Measurements from ENCODE around the gene LONRF3.
"Not testable (repeated sequence)": the region's sequence is repeated elsewhere in the genome, so short reads cannot be mapped to it uniquely, and the experiment has no call there.

LONRF3 gene

DNA sequence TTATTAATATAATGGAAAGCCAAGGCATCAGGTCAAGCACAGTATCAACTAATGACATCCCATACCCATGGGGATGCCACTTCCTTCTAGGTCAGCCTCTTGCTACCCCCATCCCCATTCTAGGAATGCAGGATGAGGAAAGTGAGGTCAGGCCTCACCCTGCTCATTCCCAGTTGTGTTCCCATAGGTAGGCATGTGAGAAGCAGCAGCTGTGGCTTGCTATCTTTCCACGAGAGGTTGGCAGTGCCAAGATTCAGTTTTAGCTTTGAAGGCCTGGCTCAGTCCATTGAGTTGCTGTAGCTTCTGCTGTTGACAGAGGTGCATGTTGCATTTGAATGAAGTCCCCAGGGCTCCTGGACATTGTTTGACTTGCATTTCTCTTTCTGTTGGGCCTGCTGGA, 15.5 kb downstream of the LONRF3 start:
- H3K4me3 ChIP-seq (ENCODE audit: low read length) = no peak overlapping the region
- no peaks in the 10 kb centered on the region for H3K4me1 ChIP-seq (ENCODE audit: control insufficient read depth, insufficient read depth, low read length)
- no peaks in the 10 kb centered on the region for H3K36me3 ChIP-seq (ENCODE audit: insufficient read depth, low read length)
- no peak overlapping the region for H3K9ac ChIP-seq (ENCODE audit: low read depth, low read length)
- H3K9me3 ChIP-seq (replicated peaks; ENCODE audit: low read length) = no peaks in the 10 kb centered on the region
- peaks cover 4% of the 10 kb centered on the region for H3K27me3 ChIP-seq (ENCODE audit: control insufficient read depth, insufficient read depth, low read length)
- no peak overlapping the region for H3K4me2 ChIP-seq (ENCODE audit: low read length)

DNA sequence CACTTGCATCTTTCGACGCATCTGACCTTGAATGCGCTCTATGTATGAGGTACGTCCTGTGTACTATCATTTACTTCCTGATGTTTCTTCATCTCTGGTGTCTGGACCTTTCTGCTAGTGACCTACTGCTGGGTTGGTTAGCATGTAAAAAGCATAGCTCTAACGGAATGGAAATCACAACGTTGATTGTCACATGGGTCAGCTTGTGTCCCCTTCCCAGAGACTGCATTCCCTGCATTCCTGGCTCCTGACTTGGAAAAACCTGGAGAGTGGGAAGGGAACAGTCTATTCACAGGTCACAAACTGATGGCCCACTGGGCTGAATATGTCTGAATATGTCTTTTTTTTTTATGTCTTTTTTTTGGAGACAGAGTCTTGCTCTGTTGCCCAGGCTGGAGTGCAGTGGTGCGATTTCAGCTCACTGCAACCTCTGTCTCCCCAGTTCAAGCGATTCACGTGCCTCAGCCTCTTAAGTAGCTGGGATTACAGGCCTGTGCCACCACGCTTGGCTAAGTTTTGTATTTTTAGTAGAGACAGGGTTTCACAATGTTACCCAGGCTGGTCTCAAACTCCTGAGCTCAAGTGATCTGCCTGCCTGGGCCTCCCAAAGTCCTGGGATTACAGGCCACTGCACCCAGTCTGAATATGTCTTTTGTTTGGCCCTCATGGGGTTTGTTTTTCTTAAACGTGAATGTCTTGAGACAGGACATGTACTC, 16.3 kb downstream of the LONRF3 start:
- H3K4me1 ChIP-seq (ENCODE audit: control insufficient read depth, insufficient read depth, low read length) = no peaks in the 10 kb centered on the region
- no peaks in the 10 kb centered on the region for H3K9me3 ChIP-seq (replicated peaks; ENCODE audit: low read length)
- no peak overlapping the region for H3K4me2 ChIP-seq (ENCODE audit: low read length)
- H3K9ac ChIP-seq (ENCODE audit: low read depth, low read length) = no peak overlapping the region
- H3K36me3 ChIP-seq (ENCODE audit: insufficient read depth, low read length) = no peaks in the 10 kb centered on the region
- no peak overlapping the region for H3K4me3 ChIP-seq (ENCODE audit: low read length)
- H3K27me3 ChIP-seq (ENCODE audit: control insufficient read depth, insufficient read depth, low read length) = peaks cover 4% of the 10 kb centered on the region

DNA sequence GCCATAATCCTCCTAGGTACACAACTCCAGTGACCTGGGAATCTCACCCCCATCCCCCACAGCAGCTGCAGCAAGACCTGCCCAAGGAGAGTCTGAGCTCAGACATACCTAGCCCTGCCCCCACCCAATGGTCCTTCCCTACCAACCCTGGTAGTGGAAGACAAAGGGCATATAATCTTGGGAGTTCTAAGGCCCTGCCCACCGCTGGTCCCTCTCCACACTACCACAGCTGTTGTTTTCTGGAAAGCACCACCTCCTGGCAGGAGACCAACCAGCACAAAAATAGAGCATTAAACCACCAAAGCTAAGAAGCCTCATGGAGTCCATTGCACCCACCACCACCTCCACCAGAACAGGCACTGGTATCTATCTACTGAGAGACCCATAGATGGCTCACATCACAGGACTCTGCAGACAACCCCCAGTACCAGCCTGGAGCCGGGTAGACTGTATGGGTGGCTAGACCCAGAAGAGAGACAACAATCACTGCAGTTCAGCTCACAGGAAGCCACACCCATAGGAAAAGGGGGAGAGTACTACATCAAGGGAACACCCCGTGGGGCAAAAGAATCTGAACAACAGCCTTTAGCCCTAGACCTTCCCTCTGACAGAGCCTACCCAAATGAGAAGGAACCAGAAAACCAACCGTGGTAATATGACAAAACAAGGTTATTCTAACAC, 18.2 kb downstream of the LONRF3 start:
- not testable (repeated sequence) for H3K4me1 ChIP-seq (ENCODE audit: control insufficient read depth, insufficient read depth, low read length); H3K4me3 ChIP-seq (ENCODE audit: low read length); H3K9ac ChIP-seq (ENCODE audit: low read depth, low read length); H3K36me3 ChIP-seq (ENCODE audit: insufficient read depth, low read length); H3K4me2 ChIP-seq (ENCODE audit: low read length); H3K27me3 ChIP-seq (ENCODE audit: control insufficient read depth, insufficient read depth, low read length); H3K9me3 ChIP-seq (replicated peaks; ENCODE audit: low read length)

DNA sequence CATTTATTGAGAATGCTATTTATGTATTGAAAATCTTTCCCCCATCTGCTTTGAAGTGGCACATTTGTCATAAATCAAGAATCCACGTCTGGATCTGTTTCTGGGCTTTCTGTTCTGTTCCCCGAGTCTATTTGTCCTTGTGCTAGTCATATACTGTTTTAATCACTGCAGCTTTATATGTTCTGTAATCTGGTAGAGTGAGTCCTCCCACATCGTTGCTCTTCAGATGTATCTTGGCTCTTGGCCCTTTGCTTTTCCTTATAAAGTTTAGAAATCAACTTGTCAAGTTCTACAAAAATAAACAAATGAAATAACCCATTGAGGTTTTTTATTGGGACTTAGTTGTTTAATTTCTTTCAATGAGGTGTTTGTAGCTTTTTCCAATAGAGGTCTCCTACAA, 29.0 kb downstream of the LONRF3 start:
- Histone ChIP-seq H3K9me3 (replicated peaks; ENCODE audit: low read length) (no peaks in the 10 kb centered on the region), H3K36me3 (ENCODE audit: insufficient read depth, low read length) (no peaks in the 10 kb centered on the region), H3K4me1 (ENCODE audit: control insufficient read depth, insufficient read depth, low read length) (no peaks in the 10 kb centered on the region), H3K4me3 (ENCODE audit: low read length) (no peak overlapping the region), H3K9ac (ENCODE audit: low read depth, low read length) (no peak overlapping the region), H3K4me2 (ENCODE audit: low read length) (no peak overlapping the region), H3K27me3 (ENCODE audit: control insufficient read depth, insufficient read depth, low read length) (no peaks in the 10 kb centered on the region)

DNA sequence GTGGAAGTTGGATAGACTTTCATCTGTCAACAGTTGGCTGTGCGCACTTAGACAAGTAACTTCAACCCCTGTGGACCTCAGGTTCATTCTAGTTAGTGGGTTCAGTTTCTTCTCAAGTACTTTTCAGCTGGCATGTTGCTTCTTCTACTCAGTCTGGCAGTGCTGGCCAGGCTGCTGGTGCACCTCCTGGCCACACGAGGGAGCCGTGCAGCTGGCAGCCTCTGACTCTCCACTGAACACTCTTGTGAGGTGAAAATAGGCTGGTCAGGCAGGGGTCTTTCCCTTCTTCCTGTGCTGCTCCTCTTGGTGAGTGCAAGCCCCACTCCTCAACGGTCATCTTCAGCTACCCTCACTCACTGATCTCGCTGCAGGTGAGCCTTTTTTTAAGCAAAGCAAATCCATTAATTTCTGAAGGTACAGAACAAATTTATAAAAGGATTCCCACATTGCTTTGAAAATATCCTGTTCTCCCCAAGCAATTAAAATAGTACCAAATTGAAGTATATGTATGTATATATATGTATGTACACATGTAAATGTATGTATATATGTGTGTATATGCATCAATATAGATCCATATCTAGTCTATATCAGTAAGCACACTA, 30.6 kb downstream of the LONRF3 start:
- Histone ChIP-seq H3K9me3 (replicated peaks; ENCODE audit: low read length) (no peaks in the 10 kb centered on the region), H3K4me1 (ENCODE audit: control insufficient read depth, insufficient read depth, low read length) (no peaks in the 10 kb centered on the region), H3K4me2 (ENCODE audit: low read length) (no peak overlapping the region), H3K9ac (ENCODE audit: low read depth, low read length) (no peak overlapping the region), H3K27me3 (ENCODE audit: control insufficient read depth, insufficient read depth, low read length) (no peaks in the 10 kb centered on the region), H3K4me3 (ENCODE audit: low read length) (no peak overlapping the region), H3K36me3 (ENCODE audit: insufficient read depth, low read length) (no peaks in the 10 kb centered on the region)

DNA sequence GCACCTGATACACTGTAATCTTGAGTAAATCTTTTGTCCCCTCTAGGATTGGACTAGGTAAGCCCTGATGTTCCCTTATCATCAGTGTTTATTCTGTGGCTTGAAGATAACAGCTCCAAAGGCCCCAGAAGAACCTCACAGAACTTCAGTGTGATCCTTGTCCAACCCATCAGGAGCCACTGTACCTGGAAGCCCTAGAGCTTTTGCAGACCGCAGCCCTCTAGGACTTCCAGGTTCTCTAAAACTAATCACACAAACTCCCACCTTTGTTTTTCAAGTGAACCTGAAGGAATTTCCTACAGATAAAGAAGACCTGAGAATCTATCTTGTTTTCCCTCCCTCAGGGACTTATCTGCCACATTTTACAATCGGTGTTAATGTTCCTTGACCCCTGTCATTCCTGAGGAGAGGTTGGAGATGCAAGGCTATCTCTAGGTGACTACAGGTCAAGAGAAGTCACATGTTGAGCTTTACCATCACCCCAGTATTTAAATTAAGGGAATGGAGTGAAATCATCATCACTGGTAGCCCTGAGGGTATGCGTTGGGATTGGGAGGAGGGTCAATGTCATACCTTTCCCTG, 32.9 kb downstream of the LONRF3 start:
- no peak overlapping the region for H3K4me2 ChIP-seq (ENCODE audit: low read length)
- no peaks in the 10 kb centered on the region for H3K9me3 ChIP-seq (replicated peaks; ENCODE audit: low read length)
- H3K4me3 ChIP-seq (ENCODE audit: low read length) = no peak overlapping the region
- H3K4me1 ChIP-seq (ENCODE audit: control insufficient read depth, insufficient read depth, low read length) = no peaks in the 10 kb centered on the region
- H3K9ac ChIP-seq (ENCODE audit: low read depth, low read length) = no peak overlapping the region
- H3K27me3 ChIP-seq (ENCODE audit: control insufficient read depth, insufficient read depth, low read length) = no peaks in the 10 kb centered on the region
- no peaks in the 10 kb centered on the region for H3K36me3 ChIP-seq (ENCODE audit: insufficient read depth, low read length)

DNA sequence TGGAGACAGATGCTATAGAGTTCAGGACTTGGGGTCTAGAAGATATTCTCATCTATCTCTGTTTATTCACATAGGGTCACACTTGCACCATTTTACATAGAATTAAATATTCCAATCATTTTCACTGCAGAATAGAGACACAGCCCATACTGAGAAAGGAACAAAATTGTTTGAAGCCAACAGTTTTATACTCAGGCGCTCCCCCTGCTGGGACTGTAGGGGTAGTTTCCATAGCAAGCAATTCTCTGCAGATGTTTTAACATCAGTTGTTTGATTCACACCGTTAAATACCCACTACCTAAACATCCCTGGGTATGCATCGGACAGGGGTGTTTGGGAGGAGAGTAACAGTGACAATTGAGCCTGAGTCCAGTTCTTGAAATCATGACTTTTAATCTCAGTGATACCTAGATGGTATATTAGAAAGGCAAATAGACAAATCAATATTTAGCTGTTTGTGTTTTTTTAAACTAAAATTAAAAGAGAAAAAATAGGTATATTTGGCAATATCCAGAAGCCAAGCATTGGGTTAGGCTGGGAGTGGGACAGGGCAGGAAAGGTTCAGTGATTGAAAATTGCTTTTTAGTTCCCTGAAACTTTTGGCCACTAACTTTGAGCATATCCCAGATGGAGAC, 33.8 kb downstream of the LONRF3 start:
- H3K4me2 ChIP-seq (ENCODE audit: low read length) = no peak overlapping the region

DNA sequence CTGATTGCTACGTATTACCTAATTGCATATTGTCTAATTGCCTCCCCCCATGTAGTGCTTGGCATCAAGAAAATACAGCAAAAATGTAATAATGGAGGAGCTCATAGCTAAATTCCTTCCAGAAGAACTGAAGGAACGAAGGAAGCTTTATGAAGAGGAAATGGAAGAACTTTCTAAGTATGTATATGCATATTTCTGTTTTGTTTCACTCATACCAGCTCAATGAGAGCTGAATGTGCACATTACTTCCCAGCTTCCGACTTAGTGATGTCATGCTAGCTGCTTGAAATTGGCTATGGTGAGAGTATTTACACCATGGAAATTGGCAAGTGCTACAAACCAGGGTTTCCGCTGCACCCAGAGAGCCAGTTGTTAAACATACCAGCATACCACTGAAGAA, 34.7 kb downstream of the LONRF3 start:
- Histone ChIP-seq H3K27me3 (ENCODE audit: control insufficient read depth, insufficient read depth, low read length) (no peaks in the 10 kb centered on the region), H3K9me3 (replicated peaks; ENCODE audit: low read length) (no peaks in the 10 kb centered on the region), H3K36me3 (ENCODE audit: insufficient read depth, low read length) (no peaks in the 10 kb centered on the region), H3K4me2 (ENCODE audit: low read length) (no peak overlapping the region), H3K4me3 (ENCODE audit: low read length) (no peak overlapping the region), H3K9ac (ENCODE audit: low read depth, low read length) (no peak overlapping the region), H3K4me1 (ENCODE audit: control insufficient read depth, insufficient read depth, low read length) (no peaks in the 10 kb centered on the region)

More for the DNA sequence above, 33.8 kb downstream of the LONRF3 start:
- Histone ChIP-seq H3K9ac (ENCODE audit: low read depth, low read length) (no peak overlapping the region), H3K4me1 (ENCODE audit: control insufficient read depth, insufficient read depth, low read length) (no peaks in the 10 kb centered on the region), H3K36me3 (ENCODE audit: insufficient read depth, low read length) (no peaks in the 10 kb centered on the region), H3K9me3 (replicated peaks; ENCODE audit: low read length) (no peaks in the 10 kb centered on the region), H3K27me3 (ENCODE audit: control insufficient read depth, insufficient read depth, low read length) (no peaks in the 10 kb centered on the region), H3K4me3 (ENCODE audit: low read length) (no peak overlapping the region)

DNA sequence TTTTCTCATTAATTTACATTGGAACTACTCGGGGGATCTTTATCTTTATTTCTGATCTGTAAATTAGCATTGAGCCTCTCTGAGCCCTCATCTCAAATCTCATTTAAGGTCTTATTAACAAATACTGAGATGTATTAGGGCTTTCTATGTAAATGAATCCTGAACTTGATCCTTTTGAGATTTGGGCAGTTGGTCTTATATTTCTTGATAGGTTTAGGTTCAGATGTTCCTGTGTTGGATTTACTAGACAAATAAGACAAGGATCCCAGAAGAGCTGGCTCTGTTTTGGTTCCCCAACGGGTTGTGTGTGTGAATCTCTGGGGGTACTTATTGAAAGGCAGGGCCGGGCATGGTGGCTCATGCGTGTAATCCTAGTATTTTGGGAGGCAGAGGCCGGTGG, 36.1 kb downstream of the LONRF3 start:
- Histone ChIP-seq H3K27me3 (ENCODE audit: control insufficient read depth, insufficient read depth, low read length) (no peaks in the 10 kb centered on the region), H3K4me1 (ENCODE audit: control insufficient read depth, insufficient read depth, low read length) (no peaks in the 10 kb centered on the region), H3K4me3 (ENCODE audit: low read length) (no peak overlapping the region), H3K9ac (ENCODE audit: low read depth, low read length) (no peak overlapping the region), H3K36me3 (ENCODE audit: insufficient read depth, low read length) (no peaks in the 10 kb centered on the region), H3K4me2 (ENCODE audit: low read length) (no peak overlapping the region), H3K9me3 (replicated peaks; ENCODE audit: low read length) (no peaks in the 10 kb centered on the region)

DNA sequence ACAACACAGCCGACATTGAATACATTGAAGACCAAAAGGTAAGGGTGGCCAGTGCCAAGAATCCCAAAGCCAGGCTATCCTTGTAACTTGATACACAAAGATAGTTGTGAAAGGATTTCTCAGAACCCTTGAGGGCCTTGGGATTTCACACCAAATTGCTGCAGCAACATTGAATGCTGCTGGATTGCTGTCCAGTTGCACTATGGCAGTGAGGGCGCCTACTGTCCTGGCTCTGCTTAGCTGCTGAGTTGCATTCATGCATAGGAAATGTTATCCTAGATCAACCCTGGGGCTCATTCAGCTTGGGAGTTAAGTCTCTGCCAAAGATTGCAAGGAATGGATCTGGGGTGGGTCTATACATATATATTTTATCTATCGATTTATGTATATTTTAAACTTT, 38.7 kb downstream of the LONRF3 start:
- Histone ChIP-seq H3K4me2 (ENCODE audit: low read length) (no peak overlapping the region), H3K9ac (ENCODE audit: low read depth, low read length) (no peak overlapping the region), H3K9me3 (replicated peaks; ENCODE audit: low read length) (no peaks in the 10 kb centered on the region), H3K4me1 (ENCODE audit: control insufficient read depth, insufficient read depth, low read length) (no peaks in the 10 kb centered on the region), H3K4me3 (ENCODE audit: low read length) (no peak overlapping the region), H3K27me3 (ENCODE audit: control insufficient read depth, insufficient read depth, low read length) (no peaks in the 10 kb centered on the region), H3K36me3 (ENCODE audit: insufficient read depth, low read length) (no peaks in the 10 kb centered on the region)

DNA sequence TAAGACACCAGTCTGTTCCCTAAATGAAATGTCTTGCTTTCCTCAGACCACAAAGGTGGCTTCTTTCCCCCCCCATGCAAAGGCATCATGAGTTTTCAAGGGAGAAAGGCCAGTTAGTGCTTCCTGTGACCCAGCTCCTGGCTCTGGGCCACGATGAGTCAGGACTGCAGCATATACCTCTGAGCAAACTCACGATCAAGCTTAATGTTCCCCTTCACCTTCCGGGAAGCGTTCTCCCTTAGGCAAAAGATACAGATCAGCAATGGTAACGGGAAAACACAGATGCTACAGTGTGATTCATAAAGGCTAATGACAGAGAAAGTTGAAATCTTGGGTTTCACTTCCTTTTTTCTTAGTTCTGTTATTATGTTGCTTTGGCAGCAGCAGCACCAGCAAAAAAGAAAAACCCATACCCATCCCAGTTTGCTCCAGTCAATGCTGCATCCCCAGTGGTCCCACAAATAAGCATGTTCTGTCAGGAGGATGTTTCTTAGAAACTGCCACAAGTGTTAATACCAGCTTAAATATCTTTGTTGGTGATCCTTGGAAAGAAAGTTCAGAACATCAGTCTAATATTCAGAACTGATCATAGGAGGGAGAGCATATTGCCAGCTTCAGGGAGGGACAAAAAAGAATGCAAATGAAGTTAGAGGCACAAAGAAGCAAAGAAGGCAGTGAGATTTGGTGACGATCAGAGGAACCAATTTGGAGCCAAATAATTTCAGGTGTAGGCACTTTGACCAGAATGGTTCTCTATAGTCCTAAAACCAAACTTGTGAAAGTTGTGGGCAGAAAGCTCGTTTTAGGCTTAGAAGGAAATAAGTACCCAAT, 41.2 kb downstream of the LONRF3 start:
- Histone ChIP-seq H3K4me3 (ENCODE audit: low read length) (no peak overlapping the region), H3K4me2 (ENCODE audit: low read length) (no peak overlapping the region), H3K27me3 (ENCODE audit: control insufficient read depth, insufficient read depth, low read length) (no peaks in the 10 kb centered on the region), H3K36me3 (ENCODE audit: insufficient read depth, low read length) (no peaks in the 10 kb centered on the region), H3K9ac (ENCODE audit: low read depth, low read length) (no peak overlapping the region), H3K4me1 (ENCODE audit: control insufficient read depth, insufficient read depth, low read length) (no peaks in the 10 kb centered on the region), H3K9me3 (replicated peaks; ENCODE audit: low read length) (no peaks in the 10 kb centered on the region)

All from skeletal muscle satellite cell (primary cell).